Breast epithelium (tissue), 3 donors: ENCODE data around the gene PARG.

Experiments used
- POLR2AphosphoS5 ChIP-seq, 3 donors: sonication (generic); formaldehyde crosslinking; IDR thresholded peaks; one replicate each; pipeline ENCODE4 v1.6.1; 2017; ENCODE audit warnings: antibody characterized with exemption in 3 of 3
- TF ChIP-seq, protein P1 (sequence below), 3 donors: fragments of 450-650 bp; IDR thresholded peaks; one replicate each; pipeline ENCODE4 v1.5.1; 2016 to 2017; ENCODE audit warnings: antibody characterized with exemption in 3 of 3, mild to moderate bottlenecking in 3 of 3, moderate library complexity in 3 of 3

DNA sequence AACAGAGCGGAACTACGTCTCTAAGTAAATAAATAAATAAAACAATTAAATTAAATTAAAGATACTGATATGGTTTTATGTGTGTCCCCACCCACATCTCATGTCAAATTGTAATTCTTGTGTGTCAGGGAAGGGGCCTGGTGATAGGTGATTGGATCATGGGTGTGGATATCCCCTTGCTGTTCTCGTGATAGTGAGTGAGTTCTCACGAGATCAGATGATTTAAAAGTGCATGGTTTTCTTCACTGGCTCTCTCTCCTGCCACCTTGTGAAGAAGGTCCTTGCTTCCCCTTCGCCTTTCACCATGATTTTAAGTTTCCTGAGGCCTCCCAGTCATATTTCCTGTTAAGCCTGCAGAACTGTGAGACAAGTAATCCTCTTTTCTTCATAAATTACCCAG, 150.7 kb downstream of the PARG start:
- TF ChIP-seq, protein P1, sequence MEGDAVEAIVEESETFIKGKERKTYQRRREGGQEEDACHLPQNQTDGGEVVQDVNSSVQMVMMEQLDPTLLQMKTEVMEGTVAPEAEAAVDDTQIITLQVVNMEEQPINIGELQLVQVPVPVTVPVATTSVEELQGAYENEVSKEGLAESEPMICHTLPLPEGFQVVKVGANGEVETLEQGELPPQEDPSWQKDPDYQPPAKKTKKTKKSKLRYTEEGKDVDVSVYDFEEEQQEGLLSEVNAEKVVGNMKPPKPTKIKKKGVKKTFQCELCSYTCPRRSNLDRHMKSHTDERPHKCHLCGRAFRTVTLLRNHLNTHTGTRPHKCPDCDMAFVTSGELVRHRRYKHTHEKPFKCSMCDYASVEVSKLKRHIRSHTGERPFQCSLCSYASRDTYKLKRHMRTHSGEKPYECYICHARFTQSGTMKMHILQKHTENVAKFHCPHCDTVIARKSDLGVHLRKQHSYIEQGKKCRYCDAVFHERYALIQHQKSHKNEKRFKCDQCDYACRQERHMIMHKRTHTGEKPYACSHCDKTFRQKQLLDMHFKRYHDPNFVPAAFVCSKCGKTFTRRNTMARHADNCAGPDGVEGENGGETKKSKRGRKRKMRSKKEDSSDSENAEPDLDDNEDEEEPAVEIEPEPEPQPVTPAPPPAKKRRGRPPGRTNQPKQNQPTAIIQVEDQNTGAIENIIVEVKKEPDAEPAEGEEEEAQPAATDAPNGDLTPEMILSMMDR (IDR thresholded peaks at IDR 0.05): no peak
- TF ChIP-seq POLR2AphosphoS5 (IDR thresholded peaks at IDR 0.05): no peak
